Cardiac fibroblast (primary cell): ENCODE measurements around the gene RNF31.

Experiments used
- DNase-seq, 2 donors: peaks; one replicate each; pipeline versions ENCODE4 v3.0.0 to v3.0.0-alpha.2; 2010; ENCODE audit warnings: low read depth in 2 of 2
- H3K4me3 ChIP-seq, 2 donors: replicated peaks in 1 of 2; 1 replicate in 1 of 2; 2 replicates in 1 of 2; pipeline ENCODE4 v1.5.1; 2011; ENCODE audit warnings: low read depth in 2 of 2, low read length in 2 of 2, mild to moderate bottlenecking in 2 of 2, moderate library complexity in 1 of 2
- TF ChIP-seq, protein P1 (sequence below): IDR thresholded peaks from one replicate; pipeline ENCODE4 v1.5.1; 2011; ENCODE audit warnings: low read depth, mild to moderate bottlenecking, low read length, inconsistent platforms

The RNF31 gene

GRCh38 chr14:24138396-24139271 is 8.7 kb upstream of the RNF31 start:
- DNase-seq = no peak
- no peak overlapping the region for H3K4me3 ChIP-seq
- TF ChIP-seq, protein P1, sequence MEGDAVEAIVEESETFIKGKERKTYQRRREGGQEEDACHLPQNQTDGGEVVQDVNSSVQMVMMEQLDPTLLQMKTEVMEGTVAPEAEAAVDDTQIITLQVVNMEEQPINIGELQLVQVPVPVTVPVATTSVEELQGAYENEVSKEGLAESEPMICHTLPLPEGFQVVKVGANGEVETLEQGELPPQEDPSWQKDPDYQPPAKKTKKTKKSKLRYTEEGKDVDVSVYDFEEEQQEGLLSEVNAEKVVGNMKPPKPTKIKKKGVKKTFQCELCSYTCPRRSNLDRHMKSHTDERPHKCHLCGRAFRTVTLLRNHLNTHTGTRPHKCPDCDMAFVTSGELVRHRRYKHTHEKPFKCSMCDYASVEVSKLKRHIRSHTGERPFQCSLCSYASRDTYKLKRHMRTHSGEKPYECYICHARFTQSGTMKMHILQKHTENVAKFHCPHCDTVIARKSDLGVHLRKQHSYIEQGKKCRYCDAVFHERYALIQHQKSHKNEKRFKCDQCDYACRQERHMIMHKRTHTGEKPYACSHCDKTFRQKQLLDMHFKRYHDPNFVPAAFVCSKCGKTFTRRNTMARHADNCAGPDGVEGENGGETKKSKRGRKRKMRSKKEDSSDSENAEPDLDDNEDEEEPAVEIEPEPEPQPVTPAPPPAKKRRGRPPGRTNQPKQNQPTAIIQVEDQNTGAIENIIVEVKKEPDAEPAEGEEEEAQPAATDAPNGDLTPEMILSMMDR = no peak

- no peak for DNase-seq
- peak overlapping the region in 1 of 2 donors; percentile 94 for H3K4me3 ChIP-seq
- TF ChIP-seq, protein P1 = no peak
Observed at GRCh38 chr14:24139272-24139934, 7.9 kb upstream of the RNF31 start.

DNA sequence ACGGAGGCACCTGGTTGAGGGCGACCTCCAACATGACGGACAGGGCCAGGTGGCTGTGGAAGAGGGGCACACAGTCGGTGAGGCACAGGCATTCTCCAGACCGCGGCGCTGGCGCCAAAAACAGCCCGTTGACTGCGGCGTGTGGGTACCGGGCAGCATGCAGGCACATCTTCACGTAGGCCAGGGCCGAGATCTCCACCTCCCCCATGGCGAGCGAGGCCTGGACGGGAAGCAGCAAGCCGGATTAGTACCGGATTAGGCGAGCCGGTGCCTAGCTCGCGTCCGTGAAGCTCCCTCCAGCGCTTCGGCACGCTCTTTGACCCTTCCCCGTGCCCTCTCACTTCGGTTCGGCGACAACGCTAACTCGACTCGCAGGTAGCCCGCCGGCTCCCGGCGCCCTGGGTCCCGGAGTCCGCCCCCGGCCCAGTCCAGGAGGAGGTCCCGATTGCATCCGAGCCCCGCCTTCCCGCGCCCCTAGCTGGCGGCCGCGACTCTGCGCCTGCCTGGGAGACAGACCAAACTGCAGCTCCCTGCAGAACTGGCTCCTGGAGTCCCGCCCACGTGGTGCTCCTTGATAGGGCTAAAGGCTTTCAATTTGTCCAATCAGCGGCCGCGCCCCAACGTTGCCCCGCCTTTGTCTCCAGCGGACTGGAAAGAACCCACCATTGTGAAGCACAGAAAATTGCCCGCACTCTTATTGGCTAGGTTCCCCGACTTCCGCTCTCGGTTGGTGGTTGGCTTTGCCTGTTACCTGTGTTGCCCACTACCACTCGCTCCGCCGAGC is 6.0 kb upstream of the RNF31 start, which contains the start of gene EMC9:
TSS of gene EMC9 (minus strand) at position 495 of the 784 bp plus-strand sequence. CDS start at position 208, 287 bp downstream.
- peak within 1 kb of the TSS; percentile 80 to 94 for H3K4me3 ChIP-seq
- DNase-seq = peak; percentile 99
- TF ChIP-seq, protein P1 = peak; percentile 55

DNA sequence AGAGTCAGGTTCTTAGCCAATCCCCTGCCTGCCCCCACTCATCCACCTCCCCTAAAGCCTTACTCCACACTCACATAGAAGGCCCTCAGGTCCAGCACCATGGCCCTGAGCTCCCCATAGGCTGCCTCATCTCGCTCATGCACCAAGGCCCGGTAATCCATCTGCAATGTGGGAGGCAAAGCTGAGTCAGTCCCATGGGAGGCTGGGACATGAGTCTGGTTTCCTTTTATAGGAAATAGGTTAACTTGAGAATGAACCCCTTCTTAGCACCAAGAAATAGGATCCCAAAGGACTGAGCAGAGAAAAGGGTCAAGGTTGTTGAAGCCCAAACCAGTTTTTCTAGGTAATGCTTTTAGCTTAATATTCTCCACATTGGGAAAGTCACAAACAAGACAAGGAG is 3.8 kb upstream of the RNF31 start:
- TF ChIP-seq, protein P1 = no peak
- no peak overlapping the region for H3K4me3 ChIP-seq
- DNase-seq = peak in 1 of 2 donors; percentile 86

DNA sequence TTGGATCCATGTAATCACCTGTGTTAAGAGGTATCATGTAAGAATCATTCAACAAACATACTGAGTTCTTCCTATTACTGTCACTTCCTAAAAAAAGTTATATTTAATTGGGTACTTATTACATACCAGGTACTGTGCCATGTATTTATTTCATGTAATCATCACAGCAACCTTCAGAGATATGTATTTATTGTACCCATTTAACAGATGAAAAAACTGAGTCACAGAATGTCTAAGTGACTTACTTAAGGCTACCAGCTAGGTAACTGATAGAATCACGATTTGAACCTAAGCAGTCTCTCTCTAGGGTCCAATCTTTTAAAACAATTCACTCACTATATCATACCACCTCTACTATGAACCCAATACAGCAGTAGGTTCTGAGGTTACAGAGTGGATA is 2.8 kb upstream of the RNF31 start:
- H3K4me3 ChIP-seq = no peak overlapping the region
- TF ChIP-seq, protein P1 = no peak
- no peak for DNase-seq

DNA sequence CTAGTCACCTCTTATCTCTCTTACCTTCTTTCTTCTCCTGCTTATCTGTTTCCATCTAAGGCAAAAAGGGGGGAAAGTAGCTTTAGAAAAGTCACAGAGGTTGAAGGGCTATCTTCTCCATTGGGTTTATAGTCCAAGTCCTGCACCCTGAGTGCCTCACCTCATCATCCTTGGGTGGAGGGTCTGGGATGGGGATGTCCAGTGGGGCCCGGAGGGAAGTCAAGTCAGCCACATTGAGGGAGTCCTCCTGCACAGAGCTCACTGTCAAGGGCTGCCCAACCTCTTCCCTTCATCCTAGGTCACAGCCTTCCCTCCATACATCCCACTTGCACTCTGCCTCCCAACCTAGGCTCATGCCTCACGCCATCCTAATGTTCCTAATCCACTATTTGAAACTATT is 2.1 kb upstream of the RNF31 start:
- TF ChIP-seq, protein P1 = no peak
- peak overlapping the region in 1 of 2 donors; percentile 12 for H3K4me3 ChIP-seq
- no peak for DNase-seq
